ENCODE results near the gene RPS15. TPM values are rescaled to one million over a fixed set of nuclear protein-coding genes. Genes with fewer than 3 reads are reported as not detected.

The RPS15 gene
- total and polyA plus RNA-seq, 2 of the 13 experiments (the other 11 are each of a cell fraction or from before 2014, with no cell fraction given): 695 to 1,411 TPM

GRCh38 chr19:1406774-1407527 is 31.2 kb upstream of the RPS15 start (continued):
- TF ChIP-seq MXD4 (CRISPR knock-in tag; IDR thresholded peaks at IDR 0.05) (peak; percentile 58; the same call in 1 of the 2 replicates), ISL2 (CRISPR knock-in tag; IDR thresholded peaks at IDR 0.05) (peak; percentile 44; the same call in 1 of the 2 replicates), ZNF274 (CRISPR knock-in tag; IDR thresholded peaks at IDR 0.05) (no peak), NFE2L2 (IDR thresholded peaks at IDR 0.05; ENCODE audit: low read length) (no peak), MLLT10 (CRISPR knock-in tag; IDR thresholded peaks at IDR 0.05) (no peak), ZC3H4 (CRISPR knock-in tag; IDR thresholded peaks at IDR 0.05; ENCODE audit: borderline replicate concordance) (no peak), ESRRA (CRISPR knock-in tag; IDR thresholded peaks at IDR 0.05; ENCODE audit: low read depth) (peak; percentile 32; the same call in 1 of the 2 replicates), ARNTL (CRISPR knock-in tag; IDR thresholded peaks at IDR 0.05) (peak; percentile 90), NCOR1 (IDR thresholded peaks at IDR 0.05; ENCODE audit: borderline replicate concordance, low read length) (peak; percentile 21; the same call in 1 of the 2 replicates), ZFP36L2 (CRISPR knock-in tag; IDR thresholded peaks at IDR 0.05) (no peak), ZXDC (CRISPR knock-in tag; IDR thresholded peaks at IDR 0.05) (peak; percentile 100), GABPB1 (CRISPR knock-in tag; IDR thresholded peaks at IDR 0.05) (peak; percentile 84), ZNF784 (CRISPR knock-in tag; IDR thresholded peaks at IDR 0.05; ENCODE audit: borderline replicate concordance) (0 out of 2 replicates have a peak, but pooled peaks have one; percentile 54), LBX2 (CRISPR knock-in tag; IDR thresholded peaks at IDR 0.05; ENCODE audit: borderline replicate concordance) (no peak), MYC (CRISPR knock-in tag; IDR thresholded peaks at IDR 0.05; ENCODE audit: borderline replicate concordance) (peak; percentile 98), ZNF737 (CRISPR knock-in tag; IDR thresholded peaks at IDR 0.05; ENCODE audit: borderline replicate concordance) (no peak), MXD3 (CRISPR knock-in tag; IDR thresholded peaks at IDR 0.05) (peak; percentile 55; the same call in 1 of the 2 replicates), ZNF883 (CRISPR knock-in tag; IDR thresholded peaks at IDR 0.05; ENCODE audit: not compliant biosample characterization) (no peak), MED13 (CRISPR knock-in tag; IDR thresholded peaks at IDR 0.05) (0 out of 2 replicates have a peak, but pooled peaks have one; percentile 20), SOX13 (IDR thresholded peaks at IDR 0.05) (no peak), SOX13 (CRISPR knock-in tag; conservative IDR thresholded peaks at IDR 0.05 in 1 of 2, IDR thresholded peaks at IDR 0.05 in 1 of 2) (0 out of 4 replicates have a peak, but pooled peaks of 1 of the 2 experiments have one; percentile 14), ZBTB20 (CRISPR knock-in tag; IDR thresholded peaks at IDR 0.05; ENCODE audit: borderline replicate concordance, low read depth) (no peak), RBFOX2 (IDR thresholded peaks at IDR 0.05; ENCODE audit: low read depth, low read length) (peak; percentile 86), CHCHD3 (CRISPR knock-in tag; IDR thresholded peaks at IDR 0.05) (0 out of 2 replicates have a peak, but pooled peaks have one; percentile 64), ZNF709 (CRISPR knock-in tag; IDR thresholded peaks at IDR 0.05) (0 out of 2 replicates have a peak, but pooled peaks have one; percentile 57), DNMT3B (CRISPR knock-in tag; conservative IDR thresholded peaks at IDR 0.05) (0 out of 2 replicates have a peak, but pooled peaks have one; percentile 50), GATAD2A (CRISPR knock-in tag; IDR thresholded peaks at IDR 0.05) (peak; percentile 46)
